ENCODE results near the gene CDCA3.
"Not testable (repeated sequence)": the region's sequence is repeated elsewhere in the genome, so short reads cannot be mapped to it uniquely, and the experiment has no call there.

The CDCA3 gene

GRCh38 chr12:6890789-6891645 lies 39.9 kb upstream of the CDCA3 start:
- DNase-seq (ENCODE audit: low read depth) = peak; percentile 97
- TF ChIP-seq CTCF (IDR thresholded peaks at IDR 0.05; ENCODE audit: low read length, missing control alignments) = peak; percentile 43
- peak overlapping the region; percentile 50 for H3K4me3 ChIP-seq (replicated peaks; ENCODE audit: low read depth, low read length)

DNA sequence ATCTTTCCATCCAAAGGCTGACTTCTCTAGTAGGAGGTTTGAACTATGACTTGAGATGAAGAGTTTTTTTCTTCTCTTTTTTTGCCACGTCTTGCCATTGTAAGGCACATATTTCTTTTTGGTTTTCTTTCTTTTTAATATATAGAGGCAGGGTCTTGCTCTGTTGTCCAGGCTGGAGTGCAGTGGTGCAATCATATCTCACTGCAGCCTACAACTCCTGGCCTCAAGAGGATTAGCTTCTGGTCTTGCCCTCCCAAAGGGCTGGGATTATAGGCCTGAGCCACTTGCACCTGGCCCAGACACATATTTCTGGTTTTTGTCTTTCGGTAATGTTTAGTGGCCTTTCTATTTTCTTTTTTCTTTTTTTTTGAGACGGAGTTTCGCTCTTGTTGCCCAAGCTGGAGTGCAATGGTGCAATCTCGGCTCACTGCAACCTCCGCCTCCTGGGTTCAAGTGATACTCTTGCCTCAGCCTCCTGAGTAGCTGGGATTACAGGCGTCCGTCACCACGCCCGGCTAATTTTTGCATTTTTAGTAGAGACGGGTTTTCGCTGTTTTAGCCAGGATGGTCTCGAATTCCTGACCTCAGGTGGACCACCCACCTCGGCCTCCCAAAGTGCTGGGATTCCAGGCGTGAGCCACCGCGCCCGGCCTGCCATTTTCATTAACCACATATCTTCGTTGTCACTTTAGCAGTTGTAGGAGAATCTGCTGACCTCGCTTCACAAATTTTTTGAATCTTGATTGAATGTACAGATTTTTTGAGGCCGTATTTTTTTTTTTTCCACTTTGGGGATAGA lies 38.9 kb upstream of the CDCA3 start:
- not testable (repeated sequence) for DNase-seq (ENCODE audit: low read depth); H3K4me3 ChIP-seq (replicated peaks; ENCODE audit: low read depth, low read length)

DNA sequence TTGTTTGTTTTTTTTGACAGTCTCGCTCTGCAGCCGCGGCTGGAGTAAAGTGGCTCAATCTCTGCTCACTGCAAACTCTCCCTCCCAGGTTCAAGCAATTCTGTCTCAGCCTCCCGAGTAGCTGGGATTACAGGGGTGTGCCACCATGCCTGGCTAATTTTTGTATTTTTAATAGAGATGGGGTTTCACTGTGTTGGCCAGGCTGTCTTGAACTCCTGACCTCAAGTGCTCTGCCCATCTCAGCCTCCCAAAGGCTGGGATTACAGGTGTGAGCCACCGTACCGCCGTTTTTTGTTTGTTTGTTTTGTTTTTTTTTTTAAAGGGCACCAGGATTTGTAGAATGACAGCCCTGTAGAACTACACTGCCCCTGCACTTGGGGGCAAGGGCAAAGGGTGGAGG lies 37.7 kb upstream of the CDCA3 start:
- not testable (repeated sequence) for H3K4me3 ChIP-seq (replicated peaks; ENCODE audit: low read depth, low read length); DNase-seq (ENCODE audit: low read depth)

GRCh38 chr12:6888360-6888759 lies 37.3 kb upstream of the CDCA3 start:
- no peak for TF ChIP-seq CTCF (IDR thresholded peaks at IDR 0.05; ENCODE audit: low read length, missing control alignments)
- no peak for DNase-seq (ENCODE audit: low read depth)
- H3K4me3 ChIP-seq (replicated peaks; ENCODE audit: low read depth, low read length) = no peak overlapping the region

DNA sequence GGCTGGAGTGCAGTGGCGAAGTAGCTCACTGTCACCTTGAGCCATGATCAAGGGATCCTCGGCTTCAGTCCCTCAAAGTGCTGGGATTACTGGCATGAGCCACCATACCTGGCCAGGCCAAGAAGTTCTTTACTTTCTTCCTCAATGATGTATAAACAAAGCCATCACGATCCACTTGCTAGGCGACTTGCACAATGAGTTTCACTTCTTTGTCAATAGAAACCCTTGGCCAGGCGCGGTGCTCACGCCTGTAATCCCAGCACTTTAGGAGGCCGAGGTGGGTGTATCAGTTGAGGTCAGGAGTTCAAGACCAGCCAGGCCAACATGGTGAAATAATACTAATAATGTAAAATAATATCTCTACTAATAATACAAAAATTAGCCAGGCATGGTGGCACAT lies 36.4 kb upstream of the CDCA3 start:
- DNase-seq (ENCODE audit: low read depth) = no peak
- no peak for TF ChIP-seq CTCF (IDR thresholded peaks at IDR 0.05; ENCODE audit: low read length, missing control alignments)
- no peak overlapping the region for H3K4me3 ChIP-seq (replicated peaks; ENCODE audit: low read depth, low read length)

GRCh38 chr12:6886206-6886999 lies 35.3 kb upstream of the CDCA3 start:
- H3K4me3 ChIP-seq (replicated peaks; ENCODE audit: low read depth, low read length); DNase-seq (ENCODE audit: low read depth): not testable (repeated sequence)

- DNase-seq (ENCODE audit: low read depth) = no peak
- no peak for TF ChIP-seq CTCF (IDR thresholded peaks at IDR 0.05; ENCODE audit: low read length, missing control alignments)
- H3K4me3 ChIP-seq (replicated peaks; ENCODE audit: low read depth, low read length) = no peak overlapping the region
These were observed 33.5 kb upstream of the CDCA3 start for GRCh38 chr12:6884539-6884938.

DNA sequence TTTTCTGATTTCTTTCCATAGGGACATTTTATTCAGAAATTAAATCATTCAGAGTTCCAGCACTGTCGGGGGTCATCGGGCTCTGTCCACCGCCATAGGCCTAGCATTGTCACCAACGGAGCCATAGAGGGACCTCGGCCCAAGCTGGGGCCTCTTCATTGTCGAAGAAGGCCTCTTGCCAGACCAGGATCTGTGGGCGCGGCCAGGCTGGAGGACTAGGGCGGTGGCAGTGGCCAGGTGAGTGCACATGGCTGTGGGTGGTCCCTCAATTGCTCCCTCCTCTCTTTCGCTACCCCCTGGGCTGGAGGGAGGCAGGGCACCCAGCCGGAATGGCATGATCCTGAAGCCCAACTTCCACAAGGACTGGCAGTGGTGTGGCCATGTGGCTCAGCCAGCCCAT lies 32.6 kb upstream of the CDCA3 start:
- no peak for TF ChIP-seq CTCF (IDR thresholded peaks at IDR 0.05; ENCODE audit: low read length, missing control alignments)

More for the DNA sequence above, 32.6 kb upstream of the CDCA3 start:
- DNase-seq (ENCODE audit: low read depth) = no peak
- H3K4me3 ChIP-seq (replicated peaks; ENCODE audit: low read depth, low read length) = no peak overlapping the region

Data from fibroblast of pulmonary artery (primary cell).